Cardiac muscle cell (in vitro differentiated cells and primary cell): ENCODE measurements around the gene HIVEP3. TPM values are rescaled to one million over a fixed set of nuclear protein-coding genes. Genes with fewer than 3 reads are reported as not detected.
A peak's percentile ranks its signal among the peaks of the same experiment; 100 is the strongest.
"Not testable (repeated sequence)": the region's sequence is repeated elsewhere in the genome, so short reads cannot be mapped to it uniquely, and the experiment has no call there.

Experiments used
- DNase-seq, 2 donors: peaks; one replicate each; pipeline versions ENCODE4 v3.0.0 to v3.0.0-alpha.2; 2010 to 2017; ENCODE audit warnings: low read depth in 1 of 2, low spot score in 1 of 2
- H3K27ac ChIP-seq: fragments of 200-600 bp; sonication (generic); 2 replicates; pipeline ENCODE4 v1.5.1; 2016
- H3K27me3 ChIP-seq: fragments of 200-600 bp; sonication (generic); 2 replicates; pipeline ENCODE4 v1.6.0; 2016; ENCODE audit warnings: control low read depth
- H3K36me3 ChIP-seq: fragments of 200-600 bp; sonication (generic); 2 replicates; pipeline ENCODE4 v1.5.1; 2016; ENCODE audit warnings: control low read depth
- H3K4me1 ChIP-seq: fragments of 200-600 bp; sonication (generic); 2 replicates; pipeline ENCODE4 v1.8.1; 2017; ENCODE audit warnings: low read depth, mild to moderate bottlenecking, mixed run types
- H3K4me3 ChIP-seq: fragments of 200-600 bp; sonication (generic); 2 replicates; pipeline ENCODE4 v1.5.1; 2016; ENCODE audit warnings: mild to moderate bottlenecking
- H3K9me3 ChIP-seq: fragments of 200-600 bp; sonication (generic); 2 replicates; pipeline ENCODE4 v1.5.1; 2017; ENCODE audit warnings: low read depth, mild to moderate bottlenecking, control low read depth
- CTCF ChIP-seq: IDR thresholded peaks from 2 replicates; pipeline ENCODE4 v1.5.1; 2012; ENCODE audit warnings: low read depth, mild to moderate bottlenecking, low read length
- polyA plus RNA-seq: library from polyadenylated mRNA; unstranded; fragments of >200 nt; fragmentation: Nextera tagmentation; extraction: Ambion mirVana; gene quantifications from 2 replicates; pipeline ENCODE4 v1.2.1, GENCODE V29; 2016
- total RNA-seq: library from RNA; depleted of rRNA; stranded (reverse); fragments of >200 nt; gene quantifications from 2 replicates; pipeline ENCODE4 v1.2.3, GENCODE V29; 2016

Gene HIVEP3
- total and polyA plus RNA-seq, 2 experiments from 2014 or later: 0.42 to 0.62 TPM

- Histone ChIP-seq H3K4me3 (no peak overlapping the region), H3K36me3 (no peaks in the 10 kb centered on the region), H3K27me3 (no peaks in the 10 kb centered on the region), H3K9me3 (no peaks in the 10 kb centered on the region), H3K4me1 (no peaks in the 10 kb centered on the region), H3K27ac (no peak overlapping the region)
- peak in 1 of 2 donors; percentile 78 for DNase-seq
- no peak for TF ChIP-seq CTCF
These were observed 36.9 kb upstream of the HIVEP3 start for GRCh38 chr1:41955461-41956159.

DNA sequence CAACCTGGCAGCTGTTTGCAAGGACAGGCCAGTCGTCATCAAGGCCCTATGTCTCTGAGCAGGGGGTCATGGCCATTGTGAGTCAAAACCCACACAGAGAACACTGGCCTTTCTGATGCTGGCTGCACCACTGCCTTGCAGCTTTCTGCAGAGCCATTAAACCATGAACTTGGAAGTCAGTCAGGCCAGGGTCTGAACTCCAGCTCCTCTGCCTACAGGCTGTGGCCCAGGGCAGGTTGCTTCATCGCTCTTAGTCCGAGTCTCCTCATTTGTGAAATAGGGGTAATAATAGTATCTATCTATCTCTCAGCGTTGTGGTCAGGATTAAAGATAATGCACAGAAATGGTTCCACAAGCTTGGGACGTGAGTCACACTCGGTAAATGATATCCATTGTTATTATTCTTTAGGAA lies 35.8 kb upstream of the HIVEP3 start:
- no peak for TF ChIP-seq CTCF
- Histone ChIP-seq H3K27ac (no peak overlapping the region), H3K27me3 (no peaks in the 10 kb centered on the region), H3K4me1 (no peaks in the 10 kb centered on the region), H3K9me3 (no peaks in the 10 kb centered on the region), H3K4me3 (no peak overlapping the region), H3K36me3 (no peaks in the 10 kb centered on the region)
- peak in 1 of 2 donors; percentile 97 for DNase-seq

DNA sequence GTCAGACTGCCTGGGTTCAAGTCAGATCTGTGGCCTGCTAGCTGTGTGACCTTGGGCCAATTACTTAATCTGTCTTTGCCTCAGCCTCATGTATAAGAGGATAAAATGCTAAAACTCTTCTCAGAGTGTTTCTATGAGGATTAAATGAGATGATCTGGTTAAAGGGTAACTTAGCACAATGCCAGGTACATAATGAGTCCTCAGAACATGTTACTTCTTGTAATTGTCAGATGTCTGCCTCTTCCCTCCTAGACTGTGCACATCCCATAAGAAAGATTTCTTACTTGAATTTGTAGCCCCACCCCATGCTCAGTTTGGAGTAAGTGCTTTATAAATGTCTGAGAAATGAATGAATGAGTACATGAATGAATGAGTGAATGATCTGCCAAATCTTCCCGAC lies 34.6 kb upstream of the HIVEP3 start:
- no peaks in the 10 kb centered on the region for H3K27me3 ChIP-seq
- TF ChIP-seq CTCF: no peak
- no peak overlapping the region for H3K4me3 ChIP-seq
- no peaks in the 10 kb centered on the region for H3K4me1 ChIP-seq
- no peaks in the 10 kb centered on the region for H3K36me3 ChIP-seq
- no peaks in the 10 kb centered on the region for H3K9me3 ChIP-seq
- DNase-seq: no peak
- no peak overlapping the region for H3K27ac ChIP-seq

- no peak for DNase-seq
- H3K9me3 ChIP-seq: no peaks in the 10 kb centered on the region
- no peak for TF ChIP-seq CTCF
- no peaks in the 10 kb centered on the region for H3K36me3 ChIP-seq
- no peak overlapping the region for H3K27ac ChIP-seq
- no peaks in the 10 kb centered on the region for H3K27me3 ChIP-seq
- no peaks in the 10 kb centered on the region for H3K4me1 ChIP-seq
- no peak overlapping the region for H3K4me3 ChIP-seq
These were observed 33.5 kb upstream of the HIVEP3 start for GRCh38 chr1:41952208-41952607.

GRCh38 chr1:41951492-41951891 lies 32.8 kb upstream of the HIVEP3 start:
- H3K36me3 ChIP-seq, DNase-seq, H3K27me3 ChIP-seq, H3K4me1 ChIP-seq, H3K27ac ChIP-seq, H3K4me3 ChIP-seq, H3K9me3 ChIP-seq: not testable (repeated sequence)

- H3K4me3 ChIP-seq: no peak overlapping the region
- TF ChIP-seq CTCF: no peak
- H3K27ac ChIP-seq: no peak overlapping the region
- no peaks in the 10 kb centered on the region for H3K27me3 ChIP-seq
- H3K9me3 ChIP-seq: no peaks in the 10 kb centered on the region
- DNase-seq: no peak
- H3K36me3 ChIP-seq: no peaks in the 10 kb centered on the region
- no peaks in the 10 kb centered on the region for H3K4me1 ChIP-seq
These were observed 32.1 kb upstream of the HIVEP3 start for GRCh38 chr1:41950820-41951219.

- H3K27ac ChIP-seq: not testable (repeated sequence)
These were observed 27.2 kb upstream of the HIVEP3 start for GRCh38 chr1:41945946-41946345.

More at GRCh38 chr1:41945946-41946345, 27.2 kb upstream of the HIVEP3 start:
- H3K4me1 ChIP-seq, H3K27me3 ChIP-seq, DNase-seq, H3K4me3 ChIP-seq, H3K9me3 ChIP-seq, H3K36me3 ChIP-seq: not testable (repeated sequence)
